SU-DHL-6 (cell line): Measurements from ENCODE around the gene POU6F2.

ENCODE experiments used
- H2AFZ ChIP-seq: fragments of 200-600 bp; sonication (generic); 2 replicates; pipeline ENCODE4 v1.6.1; 2014; ENCODE audit warnings: low read depth, mild to moderate bottlenecking, moderate library complexity, mixed read lengths, antibody characterized with exemption, low read length; ENCODE audit not compliant: severe bottlenecking
- H3F3A ChIP-seq: fragments of 200-600 bp; shearing (Covaris generic); 2 replicates; pipeline ENCODE4 v1.6.0; 2016; ENCODE audit warnings: antibody characterized with exemption, mild to moderate bottlenecking; ENCODE audit not compliant: insufficient read depth
- H3K27ac ChIP-seq: fragments of 200-600 bp; sonication (generic); 2 replicates; pipeline ENCODE4 v1.5.1; 2016; ENCODE audit warnings: low read depth, mild to moderate bottlenecking, low read length, moderate library complexity, mixed read lengths
- H3K27me3 ChIP-seq: fragments of 200-600 bp; sonication (generic), shearing (Covaris generic); 2 replicates; pipeline ENCODE4 v1.6.0; 2014; ENCODE audit warnings: mild to moderate bottlenecking, low read length
- H3K36me3 ChIP-seq: fragments of 200-600 bp; sonication (generic); 2 replicates; pipeline ENCODE4 v1.6.1; 2014; ENCODE audit warnings: mild to moderate bottlenecking, low read length, mixed read lengths
- H3K4me2 ChIP-seq: fragments of 300-600, 200-600 bp; shearing (Covaris generic), sonication (generic); 2 replicates; pipeline ENCODE4 v1.6.0; 2014; ENCODE audit warnings: low read length, low read depth, mild to moderate bottlenecking; ENCODE audit not compliant: poor library complexity, severe bottlenecking
- H3K4me3 ChIP-seq: fragments of 200-600 bp; sonication (generic); 2 replicates; pipeline ENCODE4 v1.5.1; 2014; ENCODE audit warnings: antibody characterized with exemption, low read length, mild to moderate bottlenecking, mixed read lengths; ENCODE audit not compliant: insufficient read depth, poor library complexity, severe bottlenecking
- H3K79me2 ChIP-seq: fragments of 200-600 bp; sonication (generic); 2 replicates; pipeline ENCODE4 v1.6.1; 2014; ENCODE audit warnings: mild to moderate bottlenecking, low read length, moderate library complexity; ENCODE audit not compliant: insufficient read depth
- H3K9ac ChIP-seq: fragments of 200-600 bp; sonication (generic); 2 replicates; pipeline ENCODE4 v1.7.0; 2014; ENCODE audit warnings: mild to moderate bottlenecking, low read length
- H3K9me2 ChIP-seq: fragments of 200-600 bp; sonication (generic); replicated peaks from 2 replicates; pipeline ENCODE4 v1.6.1; 2014; ENCODE audit warnings: low read length; ENCODE audit not compliant: insufficient read depth
- H3K9me3 ChIP-seq: fragments of 200-600 bp; sonication (generic); 2 replicates; pipeline ENCODE4 v1.6.1; 2014; ENCODE audit warnings: low read length, mixed read lengths; ENCODE audit not compliant: insufficient read depth
- H4K20me1 ChIP-seq: fragments of 200-600 bp; sonication (generic); 2 replicates; pipeline ENCODE4 v1.6.1; 2014; ENCODE audit warnings: low read depth, mild to moderate bottlenecking, antibody characterized with exemption, low read length, moderate library complexity, mixed read lengths
- EZH2phosphoT487 ChIP-seq: fragments of 200-600 bp; sonication (generic), shearing (Covaris generic); conservative IDR thresholded peaks from 2 replicates; pipeline ENCODE4 v1.6.1; 2018; ENCODE audit warnings: mild to moderate bottlenecking, antibody characterized with exemption, low read length, moderate library complexity, mixed read lengths
- TF ChIP-seq, protein P1 (sequence below): fragments of 200-600 bp; sonication (generic); IDR thresholded peaks from one replicate; pipeline ENCODE4 v1.5.1; 2017; ENCODE audit warnings: antibody characterized with exemption, mild to moderate bottlenecking, low read length, moderate library complexity; ENCODE audit not compliant: insufficient read depth, poor library complexity, severe bottlenecking

The POU6F2 gene

DNA sequence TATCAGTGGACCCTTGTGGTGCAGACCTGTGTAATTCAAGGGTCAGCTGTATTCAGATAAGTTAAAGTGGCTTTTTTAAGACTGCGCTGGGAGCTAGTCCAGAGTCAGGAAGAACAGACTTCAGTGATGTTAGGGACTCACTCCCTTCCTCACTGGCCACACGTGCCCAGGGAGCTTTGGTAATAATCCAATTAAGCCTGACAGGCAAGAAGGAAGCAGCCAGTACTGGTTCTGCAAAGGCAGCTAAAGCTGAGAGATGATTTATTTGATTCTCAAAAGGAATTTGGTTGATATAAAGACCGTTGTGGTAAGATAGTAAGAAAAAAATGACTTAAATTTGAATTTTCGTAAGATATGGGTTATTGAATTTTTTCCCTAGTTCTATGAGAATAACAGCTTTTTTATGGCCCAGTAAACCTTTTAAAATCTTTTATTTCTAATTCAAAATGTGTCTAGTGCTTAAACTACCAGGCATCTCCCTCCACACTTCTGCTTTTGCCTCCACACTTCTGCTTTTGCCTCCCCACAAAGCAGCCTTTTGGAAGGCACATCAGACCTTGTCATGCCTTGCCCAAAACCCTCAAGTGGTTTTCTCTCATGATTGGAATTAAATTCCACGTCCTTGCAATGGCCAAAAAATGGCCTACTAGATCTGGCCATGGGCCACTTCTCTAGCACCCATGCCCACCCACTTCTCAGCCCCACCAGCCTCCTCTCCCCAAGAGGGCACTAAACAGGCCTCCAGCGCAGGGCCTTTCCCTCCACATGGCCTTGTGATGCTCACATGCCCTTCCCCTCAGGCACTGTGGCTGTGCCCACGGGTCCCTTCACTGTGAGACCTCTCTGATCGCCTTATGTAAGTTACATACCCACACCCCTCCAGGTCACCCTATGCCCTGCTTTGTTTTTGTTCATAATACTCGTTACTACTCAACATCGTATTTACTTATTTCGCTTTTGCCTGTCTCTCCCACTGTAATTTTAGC is 92.5 kb downstream of the POU6F2 start:
- Histone ChIP-seq H4K20me1 (peaks cover 3% of the 10 kb centered on the region; the same call in 1 of the 2 replicates), H3K4me2 (no peak overlapping the region), H2AFZ (no peak overlapping the region), H3K9ac (no peak overlapping the region), H3K79me2 (no peaks in the 10 kb centered on the region), H3K4me3 (no peak overlapping the region), H3K36me3 (no peaks in the 10 kb centered on the region), H3K9me3 (no peaks in the 10 kb centered on the region), H3K27me3 (no peaks in the 10 kb centered on the region), H3K9me2 (no peaks in the 10 kb centered on the region), H3K27ac (no peak overlapping the region), H3F3A (0 out of 2 replicates have a peak, but pooled peaks cover 1% of the 10 kb centered on the region)
- TF ChIP-seq EZH2phosphoT487: no peak
- TF ChIP-seq, protein P1, sequence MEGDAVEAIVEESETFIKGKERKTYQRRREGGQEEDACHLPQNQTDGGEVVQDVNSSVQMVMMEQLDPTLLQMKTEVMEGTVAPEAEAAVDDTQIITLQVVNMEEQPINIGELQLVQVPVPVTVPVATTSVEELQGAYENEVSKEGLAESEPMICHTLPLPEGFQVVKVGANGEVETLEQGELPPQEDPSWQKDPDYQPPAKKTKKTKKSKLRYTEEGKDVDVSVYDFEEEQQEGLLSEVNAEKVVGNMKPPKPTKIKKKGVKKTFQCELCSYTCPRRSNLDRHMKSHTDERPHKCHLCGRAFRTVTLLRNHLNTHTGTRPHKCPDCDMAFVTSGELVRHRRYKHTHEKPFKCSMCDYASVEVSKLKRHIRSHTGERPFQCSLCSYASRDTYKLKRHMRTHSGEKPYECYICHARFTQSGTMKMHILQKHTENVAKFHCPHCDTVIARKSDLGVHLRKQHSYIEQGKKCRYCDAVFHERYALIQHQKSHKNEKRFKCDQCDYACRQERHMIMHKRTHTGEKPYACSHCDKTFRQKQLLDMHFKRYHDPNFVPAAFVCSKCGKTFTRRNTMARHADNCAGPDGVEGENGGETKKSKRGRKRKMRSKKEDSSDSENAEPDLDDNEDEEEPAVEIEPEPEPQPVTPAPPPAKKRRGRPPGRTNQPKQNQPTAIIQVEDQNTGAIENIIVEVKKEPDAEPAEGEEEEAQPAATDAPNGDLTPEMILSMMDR: no peak

DNA sequence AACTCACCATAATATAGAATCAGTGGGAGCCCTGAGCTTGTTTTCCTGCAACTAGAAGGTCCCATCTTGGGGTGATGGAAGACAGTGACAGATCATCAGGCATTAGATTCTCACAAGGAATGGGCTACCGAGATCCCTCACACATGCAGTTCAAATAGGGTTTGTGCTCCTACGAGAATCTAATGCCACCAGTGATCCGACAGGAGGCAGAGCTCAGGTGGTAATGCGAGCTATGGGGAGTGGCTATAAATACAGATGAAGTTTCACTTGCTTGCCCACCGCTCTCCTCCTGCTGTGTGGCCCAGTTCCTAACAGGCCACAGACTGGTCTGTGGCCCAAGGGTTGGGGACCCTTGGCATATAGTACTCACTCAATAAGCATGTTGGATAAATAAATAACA is 93.4 kb downstream of the POU6F2 start:
- no peaks in the 10 kb centered on the region for H3F3A ChIP-seq

DNA sequence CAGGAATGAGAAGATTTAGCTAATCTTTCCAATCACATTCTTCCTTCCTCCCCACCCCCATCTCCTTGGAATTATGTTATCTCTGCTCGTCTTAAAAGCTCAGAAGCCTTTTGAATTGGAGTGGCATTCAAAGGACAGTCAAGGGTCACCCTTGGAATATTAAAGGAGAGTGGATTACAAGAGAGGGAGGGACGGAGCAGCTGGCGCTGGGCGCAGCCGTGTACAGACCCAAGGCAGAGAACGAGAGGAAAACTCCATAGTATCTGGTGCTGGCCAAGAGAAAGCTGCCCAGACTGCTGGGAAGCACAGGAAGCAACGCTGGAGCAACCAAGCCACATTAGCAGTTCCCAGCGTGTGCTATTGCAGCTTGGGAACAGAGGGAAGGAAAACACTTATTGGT is 95.7 kb downstream of the POU6F2 start:
- Histone ChIP-seq H3K9me2 (no peaks in the 10 kb centered on the region), H3K27me3 (no peaks in the 10 kb centered on the region), H4K20me1 (no peaks in the 10 kb centered on the region), H3K4me3 (no peak overlapping the region), H3F3A (no peaks in the 10 kb centered on the region), H3K27ac (no peak overlapping the region), H3K9me3 (no peaks in the 10 kb centered on the region), H3K9ac (no peak overlapping the region), H3K36me3 (no peaks in the 10 kb centered on the region), H2AFZ (no peak overlapping the region), H3K4me2 (no peak overlapping the region), H3K79me2 (no peaks in the 10 kb centered on the region)
- TF ChIP-seq EZH2phosphoT487: no peak
- TF ChIP-seq, protein P1: no peak

More for the DNA sequence above, 93.4 kb downstream of the POU6F2 start:
- no peak overlapping the region for H3K4me3 ChIP-seq
- no peaks in the 10 kb centered on the region for H3K9me3 ChIP-seq
- no peak for TF ChIP-seq EZH2phosphoT487
- TF ChIP-seq, protein P1: no peak
- no peaks in the 10 kb centered on the region for H3K36me3 ChIP-seq
- no peaks in the 10 kb centered on the region for H3K9me2 ChIP-seq
- no peaks in the 10 kb centered on the region for H3K27me3 ChIP-seq
- H4K20me1 ChIP-seq: no peaks in the 10 kb centered on the region
- no peak overlapping the region for H3K4me2 ChIP-seq
- no peak overlapping the region for H2AFZ ChIP-seq
- no peak overlapping the region for H3K27ac ChIP-seq
- H3K9ac ChIP-seq: no peak overlapping the region
- no peaks in the 10 kb centered on the region for H3K79me2 ChIP-seq
